ENCODE measurements around the gene FKBP1B.

FKBP1B gene

DNA sequence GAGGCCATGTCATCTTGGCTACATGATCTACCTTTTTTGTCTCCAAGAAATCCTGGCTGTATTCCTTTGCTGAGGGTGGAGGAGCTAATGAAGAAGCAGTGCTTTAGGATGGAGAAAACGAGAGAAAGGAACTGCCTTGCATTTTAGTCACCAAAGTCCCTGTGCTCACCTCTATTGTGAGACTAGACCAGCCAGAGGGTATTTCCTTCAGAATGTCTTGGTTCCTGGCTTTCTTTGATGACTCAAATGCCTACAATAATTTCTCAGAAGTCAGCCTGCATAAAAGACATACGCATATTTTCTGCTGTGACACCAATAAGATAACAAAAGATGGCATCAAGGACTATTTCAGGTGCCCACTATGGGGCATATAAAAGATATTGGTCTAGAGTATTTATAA is 15.8 kb downstream of the FKBP1B start:
- no peak overlapping the region for H3K27ac ChIP-seq (ENCODE audit: insufficient read depth in 1 of 2, low read depth in 1 of 2, low read length in 2 of 2, poor library complexity in 1 of 2, severe bottlenecking in 2 of 2)
- POLR2A ChIA-PET, result no interaction called here
- no peaks in the 10 kb centered on the region for H3K4me1 ChIP-seq (ENCODE audit: control extremely low read depth in 1 of 4, control insufficient read depth in 4 of 4, insufficient read depth in 4 of 4, low read length in 3 of 4)
- WGBS (ENCODE audit: insufficient coverage), result 94% methylated on average over 2 of the region's 2 CpGs
- H3K4me3 ChIP-seq (ENCODE audit: control insufficient read depth in 1 of 7, extremely low read depth in 1 of 7, insufficient read depth in 4 of 7, low read depth in 2 of 7, low read length in 6 of 7), result no peak overlapping the region
- H3K27me3 ChIP-seq (replicated peaks in 2 of 5; ENCODE audit: control insufficient read depth in 4 of 5, insufficient read depth in 5 of 5, low read length in 4 of 5), result no peaks in the 10 kb centered on the region
- peaks cover under 1 to 35% (median 19%) of the 10 kb centered on the region in 4 experiments for H3K36me3 ChIP-seq (ENCODE audit: control insufficient read depth in 4 of 4, insufficient read depth in 4 of 4, low read length in 3 of 4)
- no peaks in the 10 kb centered on the region for H3K9me3 ChIP-seq (ENCODE audit: control extremely low read depth in 1 of 5, control insufficient read depth in 4 of 5, insufficient read depth in 2 of 5, low read depth in 1 of 5, low read length in 4 of 5)
- DNase-seq, result no peak
- CTCF ChIA-PET, result interaction anchor here (1.0 to 3.4 kb wide), 4 partner anchors 8 to 138 kb away, joined by 3 to 9 read pairs (median 3); partner anchors contain the start of genes ATAD2B and SF3B6

DNA sequence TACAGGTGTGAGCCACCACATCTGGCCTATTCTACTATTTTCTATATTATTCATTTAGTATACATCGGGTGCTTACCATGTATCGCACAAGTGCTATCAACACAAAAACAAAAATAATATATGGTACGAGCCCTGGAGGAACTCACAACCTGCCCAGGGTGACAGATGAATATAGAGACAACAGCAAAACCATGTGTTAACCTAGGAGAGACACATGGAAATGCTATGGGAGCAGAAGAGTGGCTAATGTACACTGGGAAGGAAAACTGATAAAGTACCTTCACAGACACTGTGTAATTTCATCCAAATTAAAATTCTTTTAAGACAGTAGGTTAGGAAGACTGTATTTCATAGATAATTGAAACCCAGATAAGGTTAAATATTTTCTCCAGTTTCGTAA is 22.7 kb downstream of the FKBP1B start:
- CTCF ChIA-PET, result interaction anchor here (0.6 to 4.8 kb wide), 6 partner anchors 8 to 248 kb away, joined by 3 to 26 read pairs (median 6); partner anchors contain the start of gene TP53I3
- Histone ChIP-seq H3K36me3 (ENCODE audit: control insufficient read depth in 4 of 4, insufficient read depth in 4 of 4, low read length in 3 of 4) (peaks cover 10 to 52% (median 29%) of the 10 kb centered on the region in 4 experiments), H3K9me3 (ENCODE audit: control extremely low read depth in 1 of 5, control insufficient read depth in 4 of 5, insufficient read depth in 2 of 5, low read depth in 1 of 5, low read length in 4 of 5) (no peaks in the 10 kb centered on the region), H3K4me1 (ENCODE audit: control extremely low read depth in 1 of 4, control insufficient read depth in 4 of 4, insufficient read depth in 4 of 4, low read length in 3 of 4) (peaks cover 4 to 16% (median 9%) of the 10 kb centered on the region in 4 experiments), H3K27ac (ENCODE audit: insufficient read depth in 1 of 2, low read depth in 1 of 2, low read length in 2 of 2, poor library complexity in 1 of 2, severe bottlenecking in 2 of 2) (no peak overlapping the region), H3K27me3 (replicated peaks in 2 of 5; ENCODE audit: control insufficient read depth in 4 of 5, insufficient read depth in 5 of 5, low read length in 4 of 5) (no peaks in the 10 kb centered on the region), H3K4me3 (ENCODE audit: control insufficient read depth in 1 of 7, extremely low read depth in 1 of 7, insufficient read depth in 4 of 7, low read depth in 2 of 7, low read length in 6 of 7) (no peak overlapping the region)
- no peak for DNase-seq
- POLR2A ChIA-PET, result no interaction called here
- no CpG with 5 or more reads among the region's 4 CpGs for WGBS (ENCODE audit: insufficient coverage)

DNA sequence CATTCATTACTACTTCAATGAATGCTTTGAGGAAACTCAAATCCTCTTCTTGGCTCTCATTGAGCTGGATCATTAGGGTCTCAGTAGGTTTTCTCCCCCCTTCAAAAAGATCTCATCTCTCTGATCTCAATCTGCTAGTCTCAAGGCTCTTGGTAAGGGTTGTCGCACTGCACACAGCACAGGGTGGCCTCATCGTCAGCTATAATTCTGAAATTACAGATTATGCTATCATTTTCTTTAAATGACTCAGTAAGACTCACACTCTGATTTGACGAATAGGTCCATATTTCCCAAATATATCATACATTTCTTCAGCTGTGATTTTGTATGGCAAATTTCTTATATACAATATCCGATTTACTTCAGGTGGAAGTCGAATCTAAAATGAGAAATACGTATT is 24.3 kb downstream of the FKBP1B start:
- peaks cover 11 to 27% (median 19%) of the 10 kb centered on the region in 4 experiments for H3K4me1 ChIP-seq (ENCODE audit: control extremely low read depth in 1 of 4, control insufficient read depth in 4 of 4, insufficient read depth in 4 of 4, low read length in 3 of 4)
- ChIA-PET CTCF (interaction anchor here (1.2 to 4.8 kb wide), 4 partner anchors 10 to 26 kb away, joined by 3 to 26 read pairs (median 11); partner anchors contain the start of genes TP53I3 and WDCP), POLR2A (interaction anchor here (0.6 kb wide), 1 partner anchor 37 kb away, joined by 3 read pairs; no protein-coding TSS in a partner anchor)
- H3K9me3 ChIP-seq (ENCODE audit: control extremely low read depth in 1 of 5, control insufficient read depth in 4 of 5, insufficient read depth in 2 of 5, low read depth in 1 of 5, low read length in 4 of 5), result no peaks in the 10 kb centered on the region
- H3K27ac ChIP-seq (ENCODE audit: insufficient read depth in 1 of 2, low read depth in 1 of 2, low read length in 2 of 2, poor library complexity in 1 of 2, severe bottlenecking in 2 of 2), result no peak overlapping the region
- no peak overlapping the region for H3K4me3 ChIP-seq (ENCODE audit: control insufficient read depth in 1 of 7, extremely low read depth in 1 of 7, insufficient read depth in 4 of 7, low read depth in 2 of 7, low read length in 6 of 7)
- 90% methylated on average over 2 of the region's 6 CpGs for WGBS (ENCODE audit: insufficient coverage)
- H3K27me3 ChIP-seq (replicated peaks in 2 of 5; ENCODE audit: control insufficient read depth in 4 of 5, insufficient read depth in 5 of 5, low read length in 4 of 5), result no peaks in the 10 kb centered on the region
- no peak for DNase-seq
- H3K36me3 ChIP-seq (ENCODE audit: control insufficient read depth in 4 of 4, insufficient read depth in 4 of 4, low read length in 3 of 4), result peaks cover 10 to 39% (median 23%) of the 10 kb centered on the region in 4 experiments

DNA sequence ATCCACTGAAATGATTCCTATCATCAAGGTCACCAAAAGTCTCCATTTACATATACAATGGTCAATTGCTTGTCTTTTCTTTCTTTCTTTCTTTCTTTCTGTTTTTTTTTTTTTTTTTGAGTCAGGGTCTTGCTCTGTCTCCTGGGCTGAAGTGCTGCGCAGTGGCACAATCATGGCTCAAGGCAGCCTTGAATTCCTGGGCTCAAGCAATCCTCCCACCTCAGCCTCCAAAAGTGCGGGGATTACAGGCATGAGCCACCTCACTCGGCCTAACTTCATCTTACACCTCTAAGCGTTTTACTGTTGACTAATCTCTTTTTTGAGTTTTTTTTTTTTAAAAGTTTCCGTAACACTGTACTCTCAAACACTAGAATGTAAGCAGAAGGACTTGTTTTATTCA is 25.7 kb downstream of the FKBP1B start:
- peaks cover 10 to 38% (median 26%) of the 10 kb centered on the region in 4 experiments for H3K36me3 ChIP-seq (ENCODE audit: control insufficient read depth in 4 of 4, insufficient read depth in 4 of 4, low read length in 3 of 4)
- DNase-seq, result no peak
- 100% methylated on average over 1 of the region's 5 CpGs for WGBS (ENCODE audit: insufficient coverage)
- no peaks in the 10 kb centered on the region for H3K9me3 ChIP-seq (ENCODE audit: control extremely low read depth in 1 of 5, control insufficient read depth in 4 of 5, insufficient read depth in 2 of 5, low read depth in 1 of 5, low read length in 4 of 5)
- H3K27me3 ChIP-seq (replicated peaks in 2 of 5; ENCODE audit: control insufficient read depth in 4 of 5, insufficient read depth in 5 of 5, low read length in 4 of 5), result no peaks in the 10 kb centered on the region
- peak overlapping the region; percentile 84 to 93 for H3K27ac ChIP-seq (ENCODE audit: insufficient read depth in 1 of 2, low read depth in 1 of 2, low read length in 2 of 2, poor library complexity in 1 of 2, severe bottlenecking in 2 of 2)
- ChIA-PET CTCF (interaction anchor here (0.8 kb wide), 1 partner anchor 8 kb away, joined by 3 read pairs; no protein-coding TSS in a partner anchor), POLR2A (no interaction called here)
- H3K4me3 ChIP-seq (ENCODE audit: control insufficient read depth in 1 of 7, extremely low read depth in 1 of 7, insufficient read depth in 4 of 7, low read depth in 2 of 7, low read length in 6 of 7), result peak overlapping the region in 6 of 7 experiments; percentile 80 to 99 (median 93)
- peaks cover 11 to 27% (median 19%) of the 10 kb centered on the region in 4 experiments for H3K4me1 ChIP-seq (ENCODE audit: control extremely low read depth in 1 of 4, control insufficient read depth in 4 of 4, insufficient read depth in 4 of 4, low read length in 3 of 4)

DNA sequence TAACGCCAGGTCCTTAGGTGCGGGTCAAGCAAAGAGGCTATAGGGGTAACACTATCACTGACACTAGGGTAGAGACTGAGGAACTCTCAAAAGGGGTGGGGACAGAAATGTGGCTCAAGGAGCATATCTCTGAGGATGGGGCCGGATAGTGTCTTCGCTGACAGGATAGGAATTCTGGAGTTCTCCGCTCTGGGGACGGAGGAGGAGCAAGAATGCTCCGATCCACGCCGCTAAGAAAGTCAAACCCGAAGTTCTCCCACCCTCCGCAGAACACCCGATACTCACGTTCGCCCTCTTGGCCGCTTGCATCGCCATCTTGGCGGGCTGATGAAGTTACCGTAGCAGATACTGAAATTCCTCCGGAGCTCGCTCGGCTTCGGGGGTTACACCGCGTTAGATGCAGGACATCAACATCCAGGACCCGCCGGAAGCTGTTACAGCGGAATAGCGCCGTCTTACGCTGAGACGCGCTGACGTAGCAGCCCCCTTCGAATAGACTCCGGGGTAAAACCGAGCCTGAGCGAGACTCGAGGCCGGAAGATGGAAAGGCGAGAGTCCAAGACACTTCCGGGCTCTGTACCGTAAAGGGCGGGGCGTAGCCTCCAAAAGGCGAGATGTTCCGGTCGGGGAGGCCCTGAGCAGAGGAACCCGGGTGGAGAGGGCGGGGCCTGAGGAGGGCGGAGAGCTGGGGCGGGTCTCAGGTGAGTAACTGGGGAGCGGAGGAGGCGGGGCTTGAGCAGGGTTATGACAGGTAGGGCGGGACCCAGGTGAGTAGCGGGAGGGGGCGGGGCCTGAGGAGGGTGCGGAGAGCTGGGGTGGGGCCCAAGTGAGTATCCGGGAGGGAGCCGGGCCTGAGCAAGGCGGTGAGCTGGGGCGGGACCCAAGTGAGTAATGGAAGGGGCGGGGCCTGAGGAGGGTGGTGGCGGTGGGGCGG is 26.6 kb downstream of the FKBP1B start, which contains the start of gene SF3B6:
Gene SF3B6 (minus strand): TSS at position 412 of the 934 bp plus-strand sequence. CDS start 97 bp downstream, at position 315.
- peak within 1 kb of the TSS; percentile 80 to 99 (median 92) for H3K4me3 ChIP-seq (ENCODE audit: control insufficient read depth in 1 of 7, extremely low read depth in 1 of 7, insufficient read depth in 4 of 7, low read depth in 2 of 7, low read length in 6 of 7)
- H3K27me3 ChIP-seq (replicated peaks in 2 of 5; ENCODE audit: control insufficient read depth in 4 of 5, insufficient read depth in 5 of 5, low read length in 4 of 5), result no peaks in the 10 kb centered on the region
- POLR2A ChIA-PET, result interaction anchor here (1.0 to 2.1 kb wide), 3 partner anchors 8 to 29 kb away, joined by 5 to 12 read pairs (median 8); partner anchors contain the start of genes TP53I3 and WDCP
- CTCF ChIA-PET, result interaction anchor here (0.7 to 1.3 kb wide), 7 partner anchors 9 to 252 kb away, joined by 3 to 6 read pairs (median 3); no protein-coding TSS in a partner anchor
- DNase-seq, result peak; percentile 99 to 100 (median 100)
- WGBS (ENCODE audit: insufficient coverage), result under 1% methylated on average over 60 of the region's 64 CpGs
- no peaks in the 10 kb centered on the region for H3K9me3 ChIP-seq (ENCODE audit: control extremely low read depth in 1 of 5, control insufficient read depth in 4 of 5, insufficient read depth in 2 of 5, low read depth in 1 of 5, low read length in 4 of 5)
- peaks cover 13 to 27% (median 19%) of the 10 kb centered on the region in 4 experiments for H3K4me1 ChIP-seq (ENCODE audit: control extremely low read depth in 1 of 4, control insufficient read depth in 4 of 4, insufficient read depth in 4 of 4, low read length in 3 of 4)
- peak within 1 kb of the TSS; percentile 84 to 93 for H3K27ac ChIP-seq (ENCODE audit: insufficient read depth in 1 of 2, low read depth in 1 of 2, low read length in 2 of 2, poor library complexity in 1 of 2, severe bottlenecking in 2 of 2)
- H3K36me3 ChIP-seq (ENCODE audit: control insufficient read depth in 4 of 4, insufficient read depth in 4 of 4, low read length in 3 of 4), result peaks cover 8 to 42% (median 32%) of the 10 kb centered on the region in 4 experiments

DNA sequence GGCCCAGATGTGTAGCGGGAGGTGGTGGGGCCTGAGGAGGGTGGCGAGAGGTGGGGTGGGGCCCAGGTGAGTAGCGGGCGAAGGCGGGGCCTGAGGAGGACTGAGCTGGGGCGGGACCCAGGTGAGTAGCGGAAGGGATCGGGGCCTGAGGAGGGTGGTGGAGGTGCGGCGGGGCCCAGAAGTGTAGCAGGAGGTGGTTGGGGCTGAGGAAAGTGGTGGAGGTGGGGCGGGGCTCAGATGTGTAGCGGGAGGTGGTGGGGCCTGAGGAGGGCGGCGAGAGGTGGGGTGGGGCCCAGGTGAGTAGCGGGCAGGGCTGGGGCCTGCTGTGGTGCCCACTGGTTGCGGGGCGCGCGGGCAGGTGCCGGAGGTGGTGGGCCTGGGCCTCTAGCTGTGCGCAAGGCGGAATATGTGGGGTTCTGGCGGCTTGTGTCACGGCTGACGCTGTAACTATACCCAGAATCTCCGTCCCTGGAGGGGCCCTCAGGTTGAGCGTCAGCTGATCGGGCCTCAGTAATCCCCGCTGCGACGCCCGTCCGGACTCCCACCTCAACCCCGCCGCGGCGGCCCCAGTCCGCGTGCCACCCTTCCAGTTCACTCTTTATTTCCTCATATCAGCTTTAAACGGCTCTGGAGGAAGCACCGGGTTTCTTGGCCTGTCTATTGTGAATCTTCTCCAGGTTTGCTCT is 27.5 kb downstream of the FKBP1B start:
- DNase-seq, result peak; percentile 24 to 69 (median 55)
- H3K36me3 ChIP-seq (ENCODE audit: control insufficient read depth in 4 of 4, insufficient read depth in 4 of 4, low read length in 3 of 4), result peaks cover 6 to 43% (median 29%) of the 10 kb centered on the region in 4 experiments
- no peaks in the 10 kb centered on the region for H3K27me3 ChIP-seq (replicated peaks in 2 of 5; ENCODE audit: control insufficient read depth in 4 of 5, insufficient read depth in 5 of 5, low read length in 4 of 5)
- CTCF ChIA-PET, result interaction anchor here (0.7 to 1.3 kb wide), 5 partner anchors 10 to 252 kb away, joined by 3 to 6 read pairs (median 3); no protein-coding TSS in a partner anchor
- H3K27ac ChIP-seq (ENCODE audit: insufficient read depth in 1 of 2, low read depth in 1 of 2, low read length in 2 of 2, poor library complexity in 1 of 2, severe bottlenecking in 2 of 2), result peak overlapping the region; percentile 84 to 93
- peak overlapping the region; percentile 58 to 99 (median 86) for H3K4me3 ChIP-seq (ENCODE audit: control insufficient read depth in 1 of 7, extremely low read depth in 1 of 7, insufficient read depth in 4 of 7, low read depth in 2 of 7, low read length in 6 of 7)
- POLR2A ChIA-PET, result interaction anchor here (0.6 to 2.1 kb wide), 3 partner anchors 8 to 149 kb away, joined by 6 to 12 read pairs (median 8); partner anchors contain the start of genes TP53I3 and WDCP
- peaks cover 13 to 27% (median 19%) of the 10 kb centered on the region in 4 experiments for H3K4me1 ChIP-seq (ENCODE audit: control extremely low read depth in 1 of 4, control insufficient read depth in 4 of 4, insufficient read depth in 4 of 4, low read length in 3 of 4)
- 0% methylated on average over 27 of the region's 41 CpGs for WGBS (ENCODE audit: insufficient coverage)
- no peaks in the 10 kb centered on the region for H3K9me3 ChIP-seq (ENCODE audit: control extremely low read depth in 1 of 5, control insufficient read depth in 4 of 5, insufficient read depth in 2 of 5, low read depth in 1 of 5, low read length in 4 of 5)

All from common myeloid progenitor, CD34-positive (primary cell).